ENCODE data around the gene GSDME. TPM values are rescaled to one million over a fixed set of nuclear protein-coding genes. Genes with fewer than 3 reads are reported as not detected.

GSDME gene
- total RNA-seq, 1 experiment from 2014 or later: 46.1 TPM

DNA sequence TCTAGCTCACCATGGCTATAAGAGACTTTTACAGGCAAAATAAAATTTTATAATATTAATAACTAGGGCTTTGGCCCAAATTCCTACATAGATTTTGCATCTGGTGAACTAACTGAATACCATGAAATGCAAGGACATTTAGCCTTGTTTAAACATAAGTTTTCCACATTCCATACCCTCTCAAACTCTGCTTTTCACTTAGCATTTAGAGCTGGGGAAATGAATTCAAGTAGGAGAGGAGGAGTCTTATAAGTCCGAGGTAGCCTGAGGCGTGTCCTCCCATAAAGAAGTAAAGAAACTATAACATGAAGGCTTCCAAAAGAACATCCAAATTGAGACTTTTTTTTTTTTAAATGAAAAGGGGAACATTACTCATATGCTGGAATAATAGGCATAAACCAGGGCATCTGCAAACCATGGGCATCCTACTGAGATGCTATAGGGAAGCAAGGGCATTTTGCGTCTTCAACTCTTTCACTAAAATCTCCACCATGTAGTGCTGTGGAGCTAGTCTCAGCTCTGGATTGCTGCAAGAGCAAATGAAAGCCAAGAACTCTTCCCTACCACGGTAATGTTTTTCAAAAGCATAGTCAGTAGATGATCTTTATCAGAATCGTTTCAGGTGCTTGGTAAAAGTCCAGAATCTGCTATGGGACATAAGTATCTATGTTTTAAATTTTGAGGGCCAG, 104.9 kb downstream of the GSDME start:
- no peak for DNase-seq (ENCODE audit: unreplicated experiment)
- ChIA-PET CTCF (interaction anchor here (0.6 to 1.5 kb wide), 11 partner anchors 12 to 1107 kb away, joined by 3 to 7 read pairs (median 4); no protein-coding TSS in a partner anchor), POLR2A (interaction anchor here (1.6 kb wide), 1 partner anchor 78 kb away, joined by 5 read pairs; no protein-coding TSS in a partner anchor)
- peak overlapping the region; percentile 54 for H3K27ac Mint-ChIP-seq (ENCODE audit: low read depth, unreplicated experiment)
- intact Hi-C loops (cut with micrococcal nuclease): no loop called here
- no peak overlapping the region for H3K4me3 Mint-ChIP-seq (ENCODE audit: unreplicated experiment)
- H3K36me3 Mint-ChIP-seq (ENCODE audit: insufficient read depth, unreplicated experiment): no peaks in the 10 kb centered on the region
- TF ChIP-seq CTCF (IDR thresholded peaks at IDR 0.05; ENCODE audit: unreplicated experiment): no peak
- no TSS peak for BruUV-seq (replicated peaks)
- H3K9me3 Mint-ChIP-seq (ENCODE audit: unreplicated experiment): no peaks in the 10 kb centered on the region
- peaks cover 5% of the 10 kb centered on the region for H3K4me1 Mint-ChIP-seq (ENCODE audit: insufficient read depth, unreplicated experiment)
- no peaks in the 10 kb centered on the region for H3K27me3 Mint-ChIP-seq (ENCODE audit: insufficient read depth, unreplicated experiment)

Other genes with a start within 250 kb of the GSDME start
- gene PALS2, start 184.0 kb downstream of the GSDME start, total RNA-seq (2022): 36.3 and 45.9 TPM in 2 replicates
- 33.8 and 35.7 TPM in 2 replicates for gene OSBPL3, start 222.7 kb upstream of the GSDME start, total RNA-seq (2022)

Measured in MCF 10A (cell line).